ENCODE data around the gene ZNF699.
"Not testable (repeated sequence)": the region's sequence is repeated elsewhere in the genome, so short reads cannot be mapped to it uniquely, and the experiment has no call there.

The ZNF699 gene

GRCh38 chr19:9283485-9283884, 26.2 kb downstream of the ZNF699 start:
- DNase-seq (ENCODE audit: low spot score): not testable (repeated sequence)

GRCh38 chr19:9251236-9251635, 58.4 kb downstream of the ZNF699 start:
- DNase-seq (ENCODE audit: low spot score): no peak

DNA sequence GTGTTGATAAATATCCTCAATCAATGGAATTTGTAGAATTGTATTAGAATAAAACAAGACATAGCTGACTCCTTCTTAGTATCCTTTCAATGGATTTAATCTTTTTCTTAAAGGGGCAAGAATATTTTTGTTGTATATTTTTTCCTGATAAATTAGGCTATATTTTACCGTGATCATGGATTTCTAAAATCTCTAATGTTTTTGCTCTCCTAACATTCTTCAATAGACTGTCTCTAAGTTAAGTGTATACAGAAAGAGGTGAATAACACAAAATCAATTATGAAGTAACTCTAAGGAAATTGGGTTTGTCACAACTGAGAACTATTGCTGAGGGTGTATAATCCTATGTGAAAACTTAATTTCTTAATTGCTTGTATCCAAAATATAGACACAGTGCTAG, 59.0 kb downstream of the ZNF699 start, which contains the start of gene OR7E24:
OR7E24 (plus strand) TSS at position 301 of the 400 bp plus-strand sequence. CDS start 114 bp downstream, outside the sequence.
- DNase-seq (ENCODE audit: low spot score): no peak

Measured in Ammon's horn (tissue), 1 donor.